DOHH2 (cell line): ENCODE measurements around the gene PTBP3.

Source experiments
- CTCF ChIP-seq: fragments of 200-600 bp; sonication (generic); IDR thresholded peaks from one replicate; pipeline ENCODE4 v1.5.1; 2014; ENCODE audit warnings: antibody characterized with exemption, mild to moderate bottlenecking, low read depth, low read length; ENCODE audit not compliant: poor library complexity, severe bottlenecking
- EZH2phosphoT487 ChIP-seq: fragments of 200-600 bp; sonication (generic); IDR thresholded peaks from 2 replicates; pipeline ENCODE4 v1.6.1; 2017; ENCODE audit warnings: borderline replicate concordance, mild to moderate bottlenecking, antibody characterized with exemption, low read length, moderate library complexity, mixed read lengths

- TF ChIP-seq CTCF (no peak), EZH2phosphoT487 (no peak)
Observed at GRCh38 chr9:112354081-112354743, 20.8 kb upstream of the PTBP3 start.
